Right lobe of liver (tissue), 6 donors: ENCODE measurements around the gene KHDC4. TPM values are rescaled to one million over a fixed set of nuclear protein-coding genes. Genes with fewer than 3 reads are reported as not detected.

Experiments used
- ATAC-seq, 4 donors: fragments of 200-7000 bp; cut with Tn5 transposase; one replicate each; pipeline ENCODE4 v1.9.1; 2020; ENCODE audit warnings: mild to moderate bottlenecking in 4 of 4, moderate library complexity in 4 of 4
- DNase-seq, 3 donors: peaks; one replicate each; pipeline ENCODE4 v3.0.0-alpha.2; 2020
- H3K27ac ChIP-seq, 3 donors: fragments of 200-600 bp; one replicate each; pipeline ENCODE4 v1.8.0; 2022
- H3K27me3 ChIP-seq, 2 donors: fragments of 200-600 bp; one replicate each; pipeline ENCODE4 v1.8.0; 2022
- H3K36me3 ChIP-seq, 4 donors: fragments of 200-600 bp; sonication (generic) in 1 of 4; one replicate each; pipeline versions ENCODE4 v1.5.1 to v1.8.0; 2017 to 2022; ENCODE audit warnings: control low read depth in 1 of 4
- H3K4me1 ChIP-seq, 4 donors: fragments of 200-600 bp; sonication (generic) in 1 of 4; one replicate each; pipeline versions ENCODE4 v1.5.1 to v1.8.0; 2017 to 2022; ENCODE audit warnings: control low read depth in 1 of 4
- H3K4me3 ChIP-seq, 3 donors: fragments of 200-600 bp; one replicate each; pipeline ENCODE4 v1.8.0; 2022
- H3K9me3 ChIP-seq, 4 donors: fragments of 200-600 bp; sonication (generic) in 1 of 4; one replicate each; pipeline versions ENCODE4 v1.5.1 to v1.8.0; 2017 to 2022; ENCODE audit warnings: control low read depth in 1 of 4
- POLR2A ChIP-seq: fragments of 450-650 bp; IDR thresholded peaks from one replicate; pipeline ENCODE4 v1.6.1; 2017; ENCODE audit warnings: antibody characterized with exemption, mild to moderate bottlenecking
- WGBS: methylation state at CpG from one replicate; pipeline ENCODE4 v1.1.6; 2018; ENCODE audit warnings: low coverage, low lambda C conversion rate; ENCODE audit not compliant: insufficient coverage; ENCODE audit errors: missing lambda C conversion rate; 5-methylcytosine and 5-hydroxymethylcytosine counted together
- intact Hi-C, 2 donors: fragments of 100-400 bp; cut with DNase I; formaldehyde crosslinking; loops; one replicate each; pipeline versions ENCODE4 v1.11.2 to v1.14.1; 2022
- total RNA-seq, 6 experiments: library from RNA; depleted of rRNA in 2 of 6; stranded (reverse); fragments of >200 nt in 2 of 6; fragmentation: NEBNext Ultra II Directional in 3 of 6; extraction: Animal tissue kit (Norgen Biotek cat#: 25700) in 3 of 6; gene quantifications; one replicate each; pipeline versions ENCODE4 v1.1.0 to v1.2.4, GENCODE V29; 2016 to 2023
- TF ChIP-seq, protein P1 (sequence below), 4 donors: fragments of 200-600 bp in 3 of 4; fragments of 450-650 bp in 1 of 4; IDR thresholded peaks; one replicate each; pipeline versions ENCODE4 v1.5.1 to v1.8.0; 2016 to 2022; ENCODE audit warnings: antibody characterized with exemption in 4 of 4, mild to moderate bottlenecking in 2 of 4
- donor health status: DM: no; HTN: yes; CAD: no.
- donor health status: DM: no; HTN: no; CAD: no.
- donor health status: DM: no; HTN: no; CAD: no.
- donor health status: DM: no; HTN: yes; CAD: no.
- donor health status: DM: no; HTN: yes; CAD: no.

Gene KHDC4
- total RNA-seq, 6 experiments from 2014 or later, result 14.1 to 19.0 (median 17.2) TPM

DNA sequence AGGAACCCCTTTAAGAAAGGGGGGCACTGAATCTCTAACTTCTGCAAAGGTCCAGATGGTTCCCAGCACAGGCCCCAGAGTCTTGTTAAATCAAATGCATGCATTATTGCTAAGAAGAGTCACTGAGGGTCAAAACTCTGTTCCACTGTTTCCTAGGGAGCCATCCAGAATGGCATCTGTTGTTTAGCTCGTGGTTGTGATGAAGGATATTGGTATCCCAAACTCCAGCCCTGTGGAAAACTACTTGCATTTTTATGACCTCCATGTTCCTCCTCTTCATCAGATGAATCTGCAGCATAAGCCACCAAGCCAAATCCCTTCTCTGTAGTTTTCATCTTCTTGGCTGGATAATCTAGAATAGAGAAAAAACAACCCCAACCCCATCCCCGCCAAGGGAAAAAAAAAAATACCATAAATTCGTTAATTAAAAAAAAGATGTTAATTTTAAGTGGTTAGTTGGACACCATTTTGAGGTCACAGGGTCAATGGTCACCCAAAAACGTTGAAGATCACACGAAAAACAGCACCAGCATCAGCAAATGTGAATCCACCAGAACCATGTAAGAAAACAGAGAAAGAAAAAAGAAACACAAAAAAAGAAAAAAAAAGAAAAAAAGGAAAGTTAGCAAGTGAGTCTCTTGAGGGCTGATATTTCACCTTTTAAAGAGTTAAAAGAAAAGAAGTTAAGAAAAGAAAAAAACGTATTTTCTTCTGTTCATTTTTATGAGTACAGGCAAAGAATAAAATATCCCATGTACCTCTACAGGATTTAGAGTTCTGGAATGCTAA, 20.1 kb downstream of the KHDC4 start:
- Histone ChIP-seq H3K27me3 (no peaks in the 10 kb centered on the region), H3K4me1 (peaks cover 0 to 8% (median 0%) of the 10 kb centered on the region in 4 donors), H3K27ac (no peak overlapping the region), H3K36me3 (peaks cover 14 to 74% (median 39%) of the 10 kb centered on the region in 4 donors), H3K4me3 (no peak overlapping the region), H3K9me3 (no peaks in the 10 kb centered on the region)
- WGBS, result 66% methylated on average over 6 of the region's 6 CpGs
- DNase-seq (no peak), ATAC-seq (no peak)
- intact Hi-C loops, result no loop called here
- TF ChIP-seq, protein P1, sequence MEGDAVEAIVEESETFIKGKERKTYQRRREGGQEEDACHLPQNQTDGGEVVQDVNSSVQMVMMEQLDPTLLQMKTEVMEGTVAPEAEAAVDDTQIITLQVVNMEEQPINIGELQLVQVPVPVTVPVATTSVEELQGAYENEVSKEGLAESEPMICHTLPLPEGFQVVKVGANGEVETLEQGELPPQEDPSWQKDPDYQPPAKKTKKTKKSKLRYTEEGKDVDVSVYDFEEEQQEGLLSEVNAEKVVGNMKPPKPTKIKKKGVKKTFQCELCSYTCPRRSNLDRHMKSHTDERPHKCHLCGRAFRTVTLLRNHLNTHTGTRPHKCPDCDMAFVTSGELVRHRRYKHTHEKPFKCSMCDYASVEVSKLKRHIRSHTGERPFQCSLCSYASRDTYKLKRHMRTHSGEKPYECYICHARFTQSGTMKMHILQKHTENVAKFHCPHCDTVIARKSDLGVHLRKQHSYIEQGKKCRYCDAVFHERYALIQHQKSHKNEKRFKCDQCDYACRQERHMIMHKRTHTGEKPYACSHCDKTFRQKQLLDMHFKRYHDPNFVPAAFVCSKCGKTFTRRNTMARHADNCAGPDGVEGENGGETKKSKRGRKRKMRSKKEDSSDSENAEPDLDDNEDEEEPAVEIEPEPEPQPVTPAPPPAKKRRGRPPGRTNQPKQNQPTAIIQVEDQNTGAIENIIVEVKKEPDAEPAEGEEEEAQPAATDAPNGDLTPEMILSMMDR (IDR thresholded peaks at IDR 0.05), result no peak
- no peak for TF ChIP-seq POLR2A

DNA sequence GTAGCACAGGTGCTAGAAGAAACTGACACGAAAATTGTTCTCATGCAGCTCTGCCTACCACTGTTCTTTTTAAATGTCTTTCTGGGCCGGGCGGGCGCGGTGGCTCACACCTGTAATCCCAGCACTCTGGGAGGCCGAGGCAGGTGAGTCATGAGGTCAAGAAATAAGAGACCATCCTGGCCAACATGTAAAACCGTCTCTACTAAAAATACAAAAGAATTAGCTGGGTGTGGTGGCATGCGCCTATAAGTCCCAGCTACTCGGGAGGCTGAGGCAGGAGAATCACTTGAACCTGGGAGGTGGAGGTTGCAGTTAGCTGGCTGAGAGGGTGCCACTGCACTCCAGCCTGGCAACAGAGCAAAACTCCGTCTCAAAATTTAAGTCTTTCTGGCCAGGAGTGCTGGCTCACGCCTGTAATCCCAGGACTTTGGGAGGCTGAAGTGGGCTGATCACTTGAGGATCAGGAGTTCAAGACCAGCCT, 22.1 kb downstream of the KHDC4 start:
- DNase-seq (no peak), ATAC-seq (no peak)
- Histone ChIP-seq H3K27ac (peak overlapping the region in 2 of 3 donors; percentile 86 to 93), H3K4me1 (peaks cover 0 to 8% (median 0%) of the 10 kb centered on the region in 4 donors), H3K36me3 (peaks cover 18 to 64% (median 30%) of the 10 kb centered on the region in 4 donors), H3K9me3 (no peaks in the 10 kb centered on the region), H3K4me3 (no peak overlapping the region), H3K27me3 (no peaks in the 10 kb centered on the region)
- intact Hi-C loops, result no loop called here
- TF ChIP-seq, protein P1 (IDR thresholded peaks at IDR 0.05), result no peak
- TF ChIP-seq POLR2A, result no peak
- 74% methylated on average over 6 of the region's 11 CpGs for WGBS

DNA sequence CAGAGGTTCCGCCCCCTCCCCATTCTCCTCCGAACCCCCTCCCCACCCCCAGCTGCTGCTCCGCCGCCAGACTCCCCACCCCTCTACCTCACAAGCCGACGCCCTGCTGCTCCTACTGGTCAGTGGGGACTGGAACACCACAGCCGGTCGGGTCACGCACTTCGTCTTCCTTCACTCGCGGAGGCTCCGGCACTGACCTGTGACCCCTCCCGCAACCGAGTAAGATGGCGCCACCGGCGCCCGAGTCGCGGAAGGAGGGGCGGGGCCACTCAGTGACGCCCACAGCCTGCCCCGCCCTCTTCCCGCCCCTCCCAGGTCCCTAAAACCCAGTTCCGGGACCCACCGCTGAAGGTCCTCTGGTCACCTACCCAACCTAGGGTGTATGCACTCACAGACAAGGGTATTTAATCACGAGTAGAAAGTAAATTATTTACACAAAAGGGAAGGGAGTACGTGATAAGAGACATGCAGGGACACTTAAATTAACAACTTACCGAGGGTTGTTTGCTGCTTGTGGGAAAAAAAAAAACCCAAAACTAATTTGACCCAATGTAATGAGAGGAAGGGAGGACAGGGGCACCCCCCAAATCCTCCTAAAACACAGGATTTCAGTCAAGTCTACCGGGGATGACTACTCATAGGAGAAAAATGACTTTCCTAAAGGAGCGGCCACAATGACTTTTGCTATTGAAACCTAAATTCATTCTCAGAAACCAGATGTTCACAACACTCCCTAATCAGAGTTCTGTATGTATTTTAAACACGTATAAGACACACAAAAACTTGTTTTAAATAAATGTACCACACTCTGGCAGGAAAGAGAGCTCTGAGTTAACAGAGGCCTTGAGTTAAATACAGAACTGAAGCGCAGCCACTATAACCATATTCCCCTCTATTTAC, 22.8 kb downstream of the KHDC4 start, which contains the start of gene RIT1:
RIT1 (minus strand) TSS at position 194 of the 900 bp plus-strand sequence. CDS start 588 bp downstream, outside the sequence.
- intact Hi-C loops, result no loop called here
- WGBS, result 5% methylated on average over 26 of the region's 34 CpGs
- peak; percentile 57 for TF ChIP-seq POLR2A
- TF ChIP-seq, protein P1 (IDR thresholded peaks at IDR 0.05), result peak in 1 of 4 donors; percentile 30
- DNase-seq, result peak; percentile 89 to 92 (median 91)
- Histone ChIP-seq H3K4me1 (peaks cover 0 to 8% (median 0%) of the 10 kb centered on the region in 4 donors), H3K9me3 (no peaks in the 10 kb centered on the region), H3K36me3 (peaks cover 12 to 62% (median 29%) of the 10 kb centered on the region in 4 donors), H3K27ac (peak within 1 kb of the TSS; percentile 72 to 93 (median 86)), H3K27me3 (no peaks in the 10 kb centered on the region), H3K4me3 (peak within 1 kb of the TSS; percentile 73 to 78 (median 75))
- peak; percentile 98 to 99 (median 99) for ATAC-seq

DNA sequence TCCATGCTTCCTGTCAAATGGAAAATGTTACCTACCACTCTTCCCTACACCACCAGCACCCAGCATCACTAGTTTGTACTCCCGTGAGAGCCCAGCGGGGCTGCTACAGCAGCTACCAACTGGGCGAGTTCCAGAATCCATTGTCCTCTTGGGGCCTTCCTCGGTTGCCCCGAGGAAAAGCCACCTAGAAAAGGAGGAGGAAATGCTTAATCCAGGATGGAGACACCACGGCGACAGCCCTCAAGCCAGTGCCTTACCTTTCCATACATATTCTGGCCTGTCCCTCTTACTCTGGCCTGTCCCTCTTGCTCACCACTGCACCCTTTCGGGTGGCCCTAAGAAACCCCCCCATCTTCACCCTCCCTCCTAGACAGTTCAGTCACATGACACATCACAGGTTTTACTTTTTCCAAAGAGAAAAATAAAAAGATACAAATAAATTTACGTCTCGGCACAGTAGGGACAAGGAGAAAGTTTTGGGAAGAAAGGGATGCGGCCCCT, 23.5 kb downstream of the KHDC4 start:
- TF ChIP-seq, protein P1 (IDR thresholded peaks at IDR 0.05), result no peak
- TF ChIP-seq POLR2A, result no peak
- DNase-seq, result no peak
- peaks cover 6 to 62% (median 27%) of the 10 kb centered on the region in 4 donors for H3K36me3 ChIP-seq

More for the DNA sequence above, 23.5 kb downstream of the KHDC4 start:
- Histone ChIP-seq H3K4me3 (peak overlapping the region; percentile 73 to 78 (median 75)), H3K4me1 (peaks cover 0 to 8% (median 0%) of the 10 kb centered on the region in 4 donors), H3K27me3 (no peaks in the 10 kb centered on the region), H3K27ac (peak overlapping the region; percentile 72 to 93 (median 86)), H3K9me3 (no peaks in the 10 kb centered on the region)
- 4% methylated on average over 7 of the region's 11 CpGs for WGBS
- intact Hi-C loops, result no loop called here
- peak; percentile 52 to 66 (median 56) for ATAC-seq
